Measurements from ENCODE around the gene FBXL16.

FBXL16 gene

DNA sequence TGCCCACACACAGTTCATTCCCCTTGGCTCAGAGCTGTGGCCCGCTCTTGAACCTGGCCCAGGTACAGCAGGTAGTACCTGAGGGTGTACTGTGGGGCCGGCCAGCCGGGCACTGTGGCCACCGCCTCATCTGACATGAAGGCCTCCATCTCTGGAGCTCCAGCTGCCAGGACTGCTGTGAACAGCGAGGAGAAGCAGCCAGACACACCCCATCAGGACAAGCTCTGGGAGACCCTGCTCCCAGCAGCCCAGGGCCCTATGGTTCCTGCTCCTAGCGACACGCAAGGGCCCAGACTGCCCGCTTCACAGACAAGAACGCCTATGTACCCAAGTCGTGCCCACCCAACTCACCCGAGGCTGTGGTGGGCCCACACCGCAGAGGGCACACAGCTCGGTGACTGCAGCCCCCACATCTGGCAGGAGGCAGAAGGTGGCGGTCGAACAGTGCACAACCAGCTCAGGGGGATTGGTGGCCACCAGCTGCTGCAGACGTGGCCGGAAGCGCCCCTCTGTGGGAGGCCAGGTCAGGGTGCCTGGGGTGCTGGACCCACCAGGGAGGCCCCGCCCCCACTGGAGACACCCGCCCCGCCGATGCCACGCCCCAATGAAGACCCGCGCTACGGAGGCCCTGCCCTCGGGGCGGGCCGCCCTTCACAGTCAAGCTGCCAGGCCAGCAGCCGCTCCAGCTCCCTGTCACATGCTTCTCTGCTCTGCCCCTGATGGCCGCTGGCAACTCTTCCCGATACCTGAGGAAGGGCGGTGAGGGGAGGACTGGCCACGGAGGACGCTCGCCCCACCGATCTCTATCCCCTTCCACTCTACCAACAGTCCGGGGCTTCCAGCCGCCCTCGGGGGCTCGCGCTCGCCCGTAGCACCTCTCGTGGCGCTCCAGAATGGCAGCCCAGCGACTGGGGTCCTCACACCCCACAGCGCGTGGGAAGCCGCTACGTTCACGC lies 26.5 kb downstream of the FBXL16 start:
- Histone ChIP-seq H3K9ac (ENCODE audit: low read length) (no peak overlapping the region), H2BK5ac (ENCODE audit: low read depth, low read length, poor library complexity) (peak overlapping the region; percentile 10), H2AK5ac (ENCODE audit: low read length) (peak overlapping the region; percentile 38), H3K4me2 (ENCODE audit: low read length) (peak overlapping the region; percentile 81), H3K9me3 (ENCODE audit: insufficient read depth, low read depth, low read length) (peaks cover 4% of the 10 kb centered on the region), H3K4me1 (ENCODE audit: control insufficient read depth in 1 of 2, insufficient read depth in 2 of 2, low read length in 2 of 2) (peaks cover 32 to 35% of the 10 kb centered on the region in 2 experiments), H3K4me3 (ENCODE audit: low read depth, low read length) (peak overlapping the region; percentile 48), H3K27ac (ENCODE audit: low read depth, low read length) (peak overlapping the region; percentile 71), H3K4ac (ENCODE audit: low read depth, low read length) (peak overlapping the region; percentile 19), H3K36me3 (ENCODE audit: control insufficient read depth in 1 of 2, insufficient read depth in 2 of 2, low read length in 2 of 2) (peaks cover 27 to 32% of the 10 kb centered on the region in 2 experiments), H3K79me2 (ENCODE audit: control insufficient read depth, insufficient read depth, low read length, poor library complexity) (peaks cover 21% of the 10 kb centered on the region), H4K8ac (ENCODE audit: low read depth, low read length) (peak overlapping the region; percentile 76), H3K18ac (ENCODE audit: low read length) (peak overlapping the region; percentile 56), H3K27me3 (ENCODE audit: insufficient read depth, low read length) (peaks cover 3% of the 10 kb centered on the region), H4K12ac (ENCODE audit: low read depth, low read length) (peak overlapping the region; percentile 84), H3K23ac (ENCODE audit: low read length) (no peak overlapping the region), H4K91ac (ENCODE audit: low read depth, low read length) (peak overlapping the region; percentile 57), H3K14ac (ENCODE audit: low read length) (peak overlapping the region; percentile 70), H3K79me1 (ENCODE audit: low read length) (peaks cover 11% of the 10 kb centered on the region), H2BK120ac (ENCODE audit: insufficient read depth, low read length, poor library complexity) (peak overlapping the region; percentile 43), H2BK12ac (ENCODE audit: low read length) (peak overlapping the region; percentile 37), H2AFZ (ENCODE audit: insufficient read depth, low read length, poor library complexity) (peak overlapping the region; percentile 73)
- DNase-seq: peak; percentile 55 to 66
- WGBS (ENCODE audit: extremely low coverage, insufficient coverage, insufficient read length): no CpG with 5 or more reads among the region's 52 CpGs

DNA sequence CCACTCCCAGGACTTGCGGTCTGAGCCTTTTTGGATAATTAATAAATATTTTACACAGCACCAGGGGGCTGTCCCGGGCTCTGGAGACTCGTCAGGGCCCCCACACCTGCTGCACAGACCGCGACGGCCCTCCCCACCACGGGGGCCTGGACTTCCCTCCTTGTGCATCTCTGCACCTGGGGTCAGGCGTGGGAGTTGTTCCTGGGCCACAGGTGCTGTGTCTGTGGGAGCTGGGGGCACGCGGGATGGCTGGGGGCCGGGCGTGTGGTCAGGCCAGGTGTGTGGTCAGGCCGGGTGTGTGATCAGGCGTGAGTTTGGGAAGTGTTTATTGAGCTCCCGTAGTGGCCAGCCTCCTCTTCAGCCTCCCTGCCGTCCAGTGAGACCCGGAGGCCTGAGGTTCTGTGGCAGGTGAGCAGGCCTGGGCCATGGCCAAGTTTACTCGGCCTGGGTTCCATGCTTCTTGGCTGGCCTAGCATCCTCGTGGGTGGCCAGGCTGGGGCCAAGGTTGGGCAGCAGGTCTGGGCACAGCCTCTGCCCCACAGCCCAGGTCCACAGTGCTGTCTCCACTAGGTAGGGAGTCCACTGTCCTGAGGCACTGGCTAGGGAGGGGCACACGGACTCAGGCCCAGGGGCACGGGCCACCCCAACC lies 27.3 kb downstream of the FBXL16 start:
- Histone ChIP-seq H3K23ac (ENCODE audit: low read length) (no peak overlapping the region), H3K4me2 (ENCODE audit: low read length) (no peak overlapping the region), H2AK5ac (ENCODE audit: low read length) (peak overlapping the region; percentile 37), H2BK12ac (ENCODE audit: low read length) (no peak overlapping the region), H4K12ac (ENCODE audit: low read depth, low read length) (no peak overlapping the region), H3K9me3 (ENCODE audit: insufficient read depth, low read depth, low read length) (peaks cover 4% of the 10 kb centered on the region), H2AFZ (ENCODE audit: insufficient read depth, low read length, poor library complexity) (no peak overlapping the region), H3K9ac (ENCODE audit: low read length) (no peak overlapping the region), H3K27me3 (ENCODE audit: insufficient read depth, low read length) (peaks cover 3% of the 10 kb centered on the region), H3K79me1 (ENCODE audit: low read length) (peaks cover 8% of the 10 kb centered on the region), H2BK120ac (ENCODE audit: insufficient read depth, low read length, poor library complexity) (no peak overlapping the region), H4K91ac (ENCODE audit: low read depth, low read length) (no peak overlapping the region), H3K4me3 (ENCODE audit: low read depth, low read length) (no peak overlapping the region), H4K8ac (ENCODE audit: low read depth, low read length) (peak overlapping the region; percentile 76), H3K14ac (ENCODE audit: low read length) (no peak overlapping the region), H3K18ac (ENCODE audit: low read length) (no peak overlapping the region), H3K36me3 (ENCODE audit: control insufficient read depth in 1 of 2, insufficient read depth in 2 of 2, low read length in 2 of 2) (peaks cover 33 to 37% of the 10 kb centered on the region in 2 experiments), H3K4me1 (ENCODE audit: control insufficient read depth in 1 of 2, insufficient read depth in 2 of 2, low read length in 2 of 2) (peaks cover 29 to 30% of the 10 kb centered on the region in 2 experiments), H3K79me2 (ENCODE audit: control insufficient read depth, insufficient read depth, low read length, poor library complexity) (peaks cover 16% of the 10 kb centered on the region), H2BK5ac (ENCODE audit: low read depth, low read length, poor library complexity) (no peak overlapping the region), H3K27ac (ENCODE audit: low read depth, low read length) (no peak overlapping the region), H3K4ac (ENCODE audit: low read depth, low read length) (no peak overlapping the region)
- no CpG with 5 or more reads among the region's 21 CpGs for WGBS (ENCODE audit: extremely low coverage, insufficient coverage, insufficient read length)
- no peak for DNase-seq

DNA sequence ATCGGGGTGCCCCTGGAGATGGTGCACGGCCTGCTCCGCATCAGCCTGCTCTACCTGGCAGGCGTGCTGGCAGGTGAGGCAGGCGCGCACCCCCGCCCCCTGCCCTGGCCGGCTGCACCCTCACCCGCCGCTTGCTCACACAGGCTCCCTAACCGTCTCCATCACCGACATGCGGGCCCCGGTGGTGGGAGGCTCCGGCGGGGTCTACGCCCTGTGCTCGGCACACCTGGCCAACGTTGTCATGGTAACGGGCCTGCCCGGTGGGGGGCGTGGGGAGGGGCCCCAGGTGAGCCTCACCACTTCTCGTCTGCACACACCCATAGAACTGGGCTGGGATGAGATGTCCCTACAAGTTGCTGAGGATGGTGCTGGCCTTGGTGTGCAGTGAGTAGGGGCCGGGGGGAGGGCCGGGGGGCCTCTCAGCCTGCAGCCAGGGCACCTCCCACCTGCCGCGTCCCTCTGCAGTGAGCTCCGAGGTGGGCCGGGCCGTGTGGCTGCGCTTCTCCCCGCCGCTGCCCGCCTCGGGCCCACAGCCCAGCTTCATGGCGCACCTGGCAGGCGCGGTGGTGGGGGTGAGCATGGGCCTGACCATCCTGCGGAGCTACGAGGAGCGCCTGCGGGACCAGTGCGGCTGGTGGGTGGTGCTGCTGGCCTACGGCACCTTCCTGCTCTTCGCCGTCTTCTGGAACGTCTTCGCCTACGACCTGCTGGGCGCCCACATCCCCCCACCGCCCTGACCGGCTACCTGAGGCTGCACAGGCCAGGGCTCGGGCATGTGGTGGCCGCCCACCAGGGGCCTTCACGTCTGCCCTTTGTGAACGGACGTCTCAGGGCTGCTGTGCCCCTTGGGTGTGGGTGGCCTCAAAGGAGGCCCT lies 28.0 kb downstream of the FBXL16 start:
- Histone ChIP-seq H3K4me3 (ENCODE audit: low read depth, low read length) (peak overlapping the region; percentile 8), H3K18ac (ENCODE audit: low read length) (no peak overlapping the region), H4K8ac (ENCODE audit: low read depth, low read length) (no peak overlapping the region), H2BK5ac (ENCODE audit: low read depth, low read length, poor library complexity) (no peak overlapping the region), H2AK5ac (ENCODE audit: low read length) (no peak overlapping the region), H3K36me3 (ENCODE audit: control insufficient read depth in 1 of 2, insufficient read depth in 2 of 2, low read length in 2 of 2) (peaks cover 33 to 37% of the 10 kb centered on the region in 2 experiments), H3K9ac (ENCODE audit: low read length) (no peak overlapping the region), H3K14ac (ENCODE audit: low read length) (no peak overlapping the region), H3K9me3 (ENCODE audit: insufficient read depth, low read depth, low read length) (peaks cover 2% of the 10 kb centered on the region), H4K91ac (ENCODE audit: low read depth, low read length) (no peak overlapping the region), H3K23ac (ENCODE audit: low read length) (no peak overlapping the region), H4K12ac (ENCODE audit: low read depth, low read length) (no peak overlapping the region), H3K4me1 (ENCODE audit: control insufficient read depth in 1 of 2, insufficient read depth in 2 of 2, low read length in 2 of 2) (peaks cover 23 to 26% of the 10 kb centered on the region in 2 experiments), H2BK12ac (ENCODE audit: low read length) (no peak overlapping the region), H3K27ac (ENCODE audit: low read depth, low read length) (no peak overlapping the region), H3K4me2 (ENCODE audit: low read length) (no peak overlapping the region), H2BK120ac (ENCODE audit: insufficient read depth, low read length, poor library complexity) (no peak overlapping the region), H3K79me1 (ENCODE audit: low read length) (peaks cover 8% of the 10 kb centered on the region), H3K79me2 (ENCODE audit: control insufficient read depth, insufficient read depth, low read length, poor library complexity) (peaks cover 16% of the 10 kb centered on the region), H3K4ac (ENCODE audit: low read depth, low read length) (no peak overlapping the region), H3K27me3 (ENCODE audit: insufficient read depth, low read length) (peaks cover 3% of the 10 kb centered on the region), H2AFZ (ENCODE audit: insufficient read depth, low read length, poor library complexity) (no peak overlapping the region)
- no CpG with 5 or more reads among the region's 57 CpGs for WGBS (ENCODE audit: extremely low coverage, insufficient coverage, insufficient read length)
- DNase-seq: peak in 1 of 2 donors; percentile 32

DNA sequence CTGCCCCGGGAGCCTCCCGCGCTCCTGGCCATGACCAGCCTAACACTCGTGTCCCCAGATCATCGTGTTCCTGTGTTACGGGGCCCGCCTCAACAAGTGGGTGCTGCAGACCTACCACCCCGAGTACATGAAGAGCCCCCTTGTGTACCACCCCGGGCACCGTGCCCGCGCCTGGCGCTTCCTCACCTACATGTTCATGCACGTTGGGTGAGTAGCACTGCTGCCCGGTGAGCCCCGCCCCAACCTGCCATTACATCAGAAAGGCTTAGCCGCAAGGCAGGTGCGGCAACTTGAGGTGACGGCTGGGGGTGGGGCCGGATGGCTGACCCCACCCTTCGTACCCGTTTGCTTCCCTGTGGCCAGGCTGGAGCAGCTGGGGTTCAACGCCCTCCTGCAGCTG lies 28.7 kb downstream of the FBXL16 start:
- peaks cover 23 to 24% of the 10 kb centered on the region in 2 experiments for H3K4me1 ChIP-seq (ENCODE audit: control insufficient read depth in 1 of 2, insufficient read depth in 2 of 2, low read length in 2 of 2)
- H3K4me3 ChIP-seq (ENCODE audit: low read depth, low read length): peak overlapping the region; percentile 8
- no peak overlapping the region for H3K4me2 ChIP-seq (ENCODE audit: low read length)
- H2BK5ac ChIP-seq (ENCODE audit: low read depth, low read length, poor library complexity): no peak overlapping the region
- no peak overlapping the region for H3K23ac ChIP-seq (ENCODE audit: low read length)
- H2AFZ ChIP-seq (ENCODE audit: insufficient read depth, low read length, poor library complexity): no peak overlapping the region
- H2BK12ac ChIP-seq (ENCODE audit: low read length): no peak overlapping the region
- no peak overlapping the region for H2AK5ac ChIP-seq (ENCODE audit: low read length)
- H3K79me1 ChIP-seq (ENCODE audit: low read length): peaks cover 8% of the 10 kb centered on the region
- H4K8ac ChIP-seq (ENCODE audit: low read depth, low read length): no peak overlapping the region
- no peak overlapping the region for H3K4ac ChIP-seq (ENCODE audit: low read depth, low read length)
- no CpG with 5 or more reads among the region's 23 CpGs for WGBS (ENCODE audit: extremely low coverage, insufficient coverage, insufficient read length)
- peak in 1 of 2 donors; percentile 39 for DNase-seq
- peaks cover 2% of the 10 kb centered on the region for H3K9me3 ChIP-seq (ENCODE audit: insufficient read depth, low read depth, low read length)
- no peak overlapping the region for H2BK120ac ChIP-seq (ENCODE audit: insufficient read depth, low read length, poor library complexity)
- no peak overlapping the region for H3K27ac ChIP-seq (ENCODE audit: low read depth, low read length)
- H3K27me3 ChIP-seq (ENCODE audit: insufficient read depth, low read length): peaks cover 3% of the 10 kb centered on the region
- H3K79me2 ChIP-seq (ENCODE audit: control insufficient read depth, insufficient read depth, low read length, poor library complexity): peaks cover 15% of the 10 kb centered on the region
- H3K9ac ChIP-seq (ENCODE audit: low read length): no peak overlapping the region
- no peak overlapping the region for H3K18ac ChIP-seq (ENCODE audit: low read length)
- no peak overlapping the region for H4K12ac ChIP-seq (ENCODE audit: low read depth, low read length)
- no peak overlapping the region for H3K14ac ChIP-seq (ENCODE audit: low read length)
- peaks cover 33 to 37% of the 10 kb centered on the region in 2 experiments for H3K36me3 ChIP-seq (ENCODE audit: control insufficient read depth in 1 of 2, insufficient read depth in 2 of 2, low read length in 2 of 2)
- H4K91ac ChIP-seq (ENCODE audit: low read depth, low read length): no peak overlapping the region
